ENCODE data around the gene HUNK.

HUNK gene

GRCh38 chr21:31900121-31900895 is 27.5 kb downstream of the HUNK start:
- TF ChIP-seq EZH2 (optimal IDR thresholded peaks at IDR 0.05; ENCODE audit: low read depth, low read length) = no peak
- no peak for TF ChIP-seq CTCF (IDR thresholded peaks at IDR 0.05; ENCODE audit: low read length)
- no peak for TF ChIP-seq EZH2phosphoT487 (IDR thresholded peaks at IDR 0.05; ENCODE audit: low read length)
- no peaks in the 10 kb centered on the region for H3K27me3 ChIP-seq (replicated peaks; ENCODE audit: insufficient read depth, low read length)
- H4K20me1 ChIP-seq (ENCODE audit: insufficient read depth, low read length) = no peaks in the 10 kb centered on the region
- no peak overlapping the region for H3K9ac ChIP-seq (ENCODE audit: low read length)
- H3K4me1 ChIP-seq (ENCODE audit: low read length) = no peaks in the 10 kb centered on the region
- no peaks in the 10 kb centered on the region for H3F3A ChIP-seq (ENCODE audit: insufficient read depth, low read length)
- H3K27ac ChIP-seq (ENCODE audit: low read length) = no peak overlapping the region
- H3K36me3 ChIP-seq (replicated peaks; ENCODE audit: insufficient read depth, low read length) = no peaks in the 10 kb centered on the region
- no peak overlapping the region for H2AFZ ChIP-seq (ENCODE audit: low read length)
- no peak overlapping the region for H3K4me3 ChIP-seq (ENCODE audit: low read length)
- no peak for DNase-seq
- H3K4me2 ChIP-seq (ENCODE audit: low read depth, low read length) = no peak overlapping the region
- no peaks in the 10 kb centered on the region for H3K9me2 ChIP-seq (replicated peaks; ENCODE audit: insufficient read depth, low read length)
- no peaks in the 10 kb centered on the region for H3K9me3 ChIP-seq (replicated peaks; ENCODE audit: insufficient read depth, low read length)
- H3K79me2 ChIP-seq (ENCODE audit: low read length) = no peaks in the 10 kb centered on the region

GRCh38 chr21:31901315-31901714 is 28.5 kb downstream of the HUNK start:
- H3K9me2 ChIP-seq (replicated peaks; ENCODE audit: insufficient read depth, low read length) = no peaks in the 10 kb centered on the region
- no peaks in the 10 kb centered on the region for H3K36me3 ChIP-seq (replicated peaks; ENCODE audit: insufficient read depth, low read length)
- no peak for DNase-seq
- H3F3A ChIP-seq (ENCODE audit: insufficient read depth, low read length) = no peaks in the 10 kb centered on the region
- no peaks in the 10 kb centered on the region for H3K9me3 ChIP-seq (replicated peaks; ENCODE audit: insufficient read depth, low read length)
- H3K4me1 ChIP-seq (ENCODE audit: low read length) = no peaks in the 10 kb centered on the region
- no peak overlapping the region for H3K4me2 ChIP-seq (ENCODE audit: low read depth, low read length)
- no peaks in the 10 kb centered on the region for H4K20me1 ChIP-seq (ENCODE audit: insufficient read depth, low read length)
- H3K79me2 ChIP-seq (ENCODE audit: low read length) = no peaks in the 10 kb centered on the region
- H3K4me3 ChIP-seq (ENCODE audit: low read length) = no peak overlapping the region
- TF ChIP-seq EZH2 (optimal IDR thresholded peaks at IDR 0.05; ENCODE audit: low read depth, low read length) = no peak
- TF ChIP-seq EZH2phosphoT487 (IDR thresholded peaks at IDR 0.05; ENCODE audit: low read length) = no peak
- no peak for TF ChIP-seq CTCF (IDR thresholded peaks at IDR 0.05; ENCODE audit: low read length)
- H3K9ac ChIP-seq (ENCODE audit: low read length) = no peak overlapping the region
- H3K27me3 ChIP-seq (replicated peaks; ENCODE audit: insufficient read depth, low read length) = no peaks in the 10 kb centered on the region
- H3K27ac ChIP-seq (ENCODE audit: low read length) = no peak overlapping the region
- no peak overlapping the region for H2AFZ ChIP-seq (ENCODE audit: low read length)

- Histone ChIP-seq H3K27me3 (replicated peaks; ENCODE audit: insufficient read depth, low read length) (no peaks in the 10 kb centered on the region), H3K9me3 (replicated peaks; ENCODE audit: insufficient read depth, low read length) (no peaks in the 10 kb centered on the region), H3K79me2 (ENCODE audit: low read length) (no peaks in the 10 kb centered on the region), H3K4me1 (ENCODE audit: low read length) (no peaks in the 10 kb centered on the region), H3K36me3 (replicated peaks; ENCODE audit: insufficient read depth, low read length) (no peaks in the 10 kb centered on the region), H4K20me1 (ENCODE audit: insufficient read depth, low read length) (no peaks in the 10 kb centered on the region), H2AFZ (ENCODE audit: low read length) (no peak overlapping the region), H3K9ac (ENCODE audit: low read length) (no peak overlapping the region), H3K4me3 (ENCODE audit: low read length) (no peak overlapping the region), H3K4me2 (ENCODE audit: low read depth, low read length) (no peak overlapping the region), H3F3A (ENCODE audit: insufficient read depth, low read length) (no peaks in the 10 kb centered on the region), H3K27ac (ENCODE audit: low read length) (no peak overlapping the region), H3K9me2 (replicated peaks; ENCODE audit: insufficient read depth, low read length) (no peaks in the 10 kb centered on the region)
- TF ChIP-seq CTCF (IDR thresholded peaks at IDR 0.05; ENCODE audit: low read length) (no peak), EZH2 (optimal IDR thresholded peaks at IDR 0.05; ENCODE audit: low read depth, low read length) (no peak), EZH2phosphoT487 (IDR thresholded peaks at IDR 0.05; ENCODE audit: low read length) (no peak)
- DNase-seq = no peak
These were observed 29.6 kb downstream of the HUNK start for GRCh38 chr21:31902438-31902837.

All from MM.1S (cell line).